Measurements from ENCODE around the gene FOXP1. TPM values are rescaled to one million over a fixed set of nuclear protein-coding genes. Genes with fewer than 3 reads are reported as not detected.

FOXP1 gene
- total and polyA plus RNA-seq, 2 of the 8 experiments (the other 6 are each of a cell fraction or from before 2014, with no cell fraction given), result 13.9 to 25.4 TPM

GRCh38 chr3:71241246-71241901 lies 342.2 kb downstream of the FOXP1 start:
- H2BK20ac ChIP-seq (ENCODE audit: low read length), result no peak overlapping the region
- H3K9ac ChIP-seq (replicated peaks in 1 of 4; ENCODE audit: extremely low read depth in 1 of 4, low read depth in 3 of 4, low read length in 3 of 4), result no peak overlapping the region
- no peak overlapping the region for H2BK120ac ChIP-seq (replicated peaks; ENCODE audit: low read depth, low read length)
- no peak overlapping the region for H2BK15ac ChIP-seq (ENCODE audit: low read length)
- H3K14ac ChIP-seq (ENCODE audit: insufficient read length), result no peak overlapping the region
- DNase-seq (ENCODE audit: low read depth in 1 of 2, low spot score in 2 of 2) (no peak), FAIRE-seq (no peak)
- no peaks in the 10 kb centered on the region for H3K9me3 ChIP-seq (ENCODE audit: insufficient read depth in 2 of 2, low read depth in 1 of 2, low read length in 1 of 2)
- no peaks in the 10 kb centered on the region for H3K27me3 ChIP-seq (replicated peaks in 1 of 4; ENCODE audit: control insufficient read depth in 3 of 4, extremely low read depth in 1 of 4, insufficient read depth in 3 of 4, low read length in 3 of 4)
- ChIA-PET POLR2A (ENCODE audit: partially characterized antibody) (interaction anchor here (1.6 kb wide), 1 partner anchor 18 kb away, joined by 5 read pairs; no protein-coding TSS in a partner anchor), CTCF (ENCODE audit: partially characterized antibody) (interaction anchor here (0.7 to 1.5 kb wide), 3 partner anchors 9 to 23 kb away, joined by 3 to 6 read pairs (median 3); no protein-coding TSS in a partner anchor)
- no peaks in the 10 kb centered on the region; the same call in 1 of the 2 replicates for H3K79me1 ChIP-seq (ENCODE audit: low read depth, low read length)
- H3K4me3 ChIP-seq (ENCODE audit: extremely low read depth in 1 of 4, insufficient read depth in 2 of 4, low read depth in 3 of 4, low read length in 4 of 4), result no peak overlapping the region
- H4K8ac ChIP-seq (ENCODE audit: extremely low read depth, insufficient read depth, low read length), result no peak overlapping the region
- no peak overlapping the region for H2AK5ac ChIP-seq (ENCODE audit: low read depth, low read length)
- no peak overlapping the region for H2AFZ ChIP-seq (ENCODE audit: low read length)
- H2BK5ac ChIP-seq (ENCODE audit: low read depth, low read length), result no peak overlapping the region
- H3K36me3 ChIP-seq (ENCODE audit: control insufficient read depth in 2 of 4, insufficient read depth in 4 of 4, low read length in 3 of 4), result no peaks in the 10 kb centered on the region
- H3K4me2 ChIP-seq (ENCODE audit: insufficient read depth in 1 of 2, low read depth in 2 of 2, low read length in 2 of 2), result peak overlapping the region in 1 of 2 experiments; percentile 18; a peak in 1 of 4 replicates
- H3K23ac ChIP-seq (ENCODE audit: insufficient read length), result no peak overlapping the region
- peaks cover 2 to 31% (median 20%) of the 10 kb centered on the region in 4 experiments for H3K4me1 ChIP-seq (replicated peaks in 1 of 4; ENCODE audit: control insufficient read depth in 3 of 4, insufficient read depth in 4 of 4, low read length in 3 of 4)
- H4K91ac ChIP-seq (replicated peaks; ENCODE audit: insufficient read length, low read length), result no peak overlapping the region
- peaks cover 0 to 42% of the 10 kb centered on the region in 2 experiments; a peak in 2 of 4 replicates for H3K79me2 ChIP-seq (ENCODE audit: control insufficient read depth in 1 of 2, insufficient read depth in 2 of 2, low read length in 2 of 2)
- H3K18ac ChIP-seq (ENCODE audit: extremely low read depth, low read length), result no peak overlapping the region
- 84% methylated on average over 8 of the region's 8 CpGs; no CpG with 5 or more reads in 1 of the 2 experiments for WGBS, 2 experiments (ENCODE audit: extremely low coverage in 1 of 2, insufficient coverage in 1 of 2, insufficient read length in 1 of 2, insufficient replicate concordance in 2 of 2, low coverage in 1 of 2, low lambda C conversion rate in 2 of 2, missing lambda C conversion rate in 1 of 2)
- H4K5ac ChIP-seq (ENCODE audit: insufficient read length, low read depth, low read length), result no peak overlapping the region
- no peak overlapping the region for H2BK12ac ChIP-seq (ENCODE audit: low read depth, low read length)
- no peak overlapping the region for H3K27ac ChIP-seq (ENCODE audit: low read depth, low read length)
- no peaks in the 10 kb centered on the region for H4K20me1 ChIP-seq (replicated peaks in 1 of 2; ENCODE audit: control insufficient read depth in 1 of 2, insufficient read depth in 2 of 2, low read length in 2 of 2)
- no peak overlapping the region for H3K4ac ChIP-seq (replicated peaks; ENCODE audit: insufficient read length, low read depth, low read length)
- no peak overlapping the region for H3K56ac ChIP-seq (replicated peaks; ENCODE audit: insufficient read length, low read depth, low read length)
- H3K23me2 ChIP-seq (ENCODE audit: low read depth, low read length), result no peaks in the 10 kb centered on the region
- TF ChIP-seq FOSL1 (IDR thresholded peaks at IDR 0.05; ENCODE audit: insufficient read depth, low read depth, low read length) (no peak), JUND (IDR thresholded peaks at IDR 0.05; ENCODE audit: low read length) (no peak), BCL11A (IDR thresholded peaks at IDR 0.05; ENCODE audit: low read depth in 2 of 2, low read length in 2 of 2) (no peak), SIN3A (conservative IDR thresholded peaks at IDR 0.05 in 1 of 2, IDR thresholded peaks at IDR 0.05 in 1 of 2; ENCODE audit: low read depth in 1 of 2, low read length in 2 of 2) (no peak), BRCA1 (IDR thresholded peaks at IDR 0.05; ENCODE audit: low read depth, low read length) (no peak), POU5F1 (IDR thresholded peaks at IDR 0.05; ENCODE audit: low read depth, low read length) (no peak), BACH1 (IDR thresholded peaks at IDR 0.05; ENCODE audit: low read length) (no peak), CHD1 (IDR thresholded peaks at IDR 0.05; ENCODE audit: low read depth, low read length) (no peak), USF2 (IDR thresholded peaks at IDR 0.05; ENCODE audit: low read length) (no peak), RXRA (IDR thresholded peaks at IDR 0.05; ENCODE audit: insufficient read depth, low read depth, low read length) (no peak), KDM1A (IDR thresholded peaks at IDR 0.05; ENCODE audit: borderline replicate concordance, low read length) (no peak), SP1 (IDR thresholded peaks at IDR 0.05; ENCODE audit: low read depth, low read length) (no peak)

Data from H1 (cell line).